WTC11 (cell line): ENCODE measurements around the gene PYCARD. TPM values are rescaled to one million over a fixed set of nuclear protein-coding genes. Genes with fewer than 3 reads are reported as not detected.
A peak's percentile ranks its signal among the peaks of the same experiment; 100 is the strongest.

Experiments used
- CBFB ChIP-seq: sonication (generic); formaldehyde crosslinking; IDR thresholded peaks from 2 replicates; pipeline ENCODE4 v1.8.1; 2022; ENCODE audit warnings: mild to moderate bottlenecking, low read depth, missing genetic modification reagents
- ELF4 ChIP-seq: sonication (generic); formaldehyde crosslinking; IDR thresholded peaks from 2 replicates; pipeline ENCODE4 v1.8.1; 2022; ENCODE audit warnings: low read depth, mild to moderate bottlenecking, moderate library complexity, missing genetic modification reagents
- ESRRA ChIP-seq: sonication (generic); formaldehyde crosslinking; IDR thresholded peaks from 2 replicates; pipeline ENCODE4 v1.8.1; 2022; ENCODE audit warnings: mild to moderate bottlenecking, missing genetic modification reagents, borderline replicate concordance
- GRHL2 ChIP-seq: fragments of 250-450 bp; sonication (Bioruptor Pico); IDR thresholded peaks from 2 replicates; pipeline ENCODE4 v1.8.0; 2022; ENCODE audit warnings: mild to moderate bottlenecking, moderate library complexity; ENCODE audit not compliant: insufficient replicate concordance, severe bottlenecking
- HMGA2 ChIP-seq: fragments of 250-450 bp; sonication (Bioruptor Pico); IDR thresholded peaks from 2 replicates; pipeline ENCODE4 v1.4.0; 2021; ENCODE audit warnings: mild to moderate bottlenecking, moderate library complexity
- JAZF1 ChIP-seq: fragments of 250-450 bp; sonication (Bioruptor Pico); IDR thresholded peaks from 2 replicates; pipeline ENCODE4 v1.9.0; 2021; ENCODE audit warnings: moderate library complexity, mild to moderate bottlenecking, inconsistent platforms
- KAT7 ChIP-seq: sonication (generic); formaldehyde crosslinking; IDR thresholded peaks from 2 replicates; pipeline ENCODE4 v1.8.1; 2023; ENCODE audit warnings: missing genetic modification reagents, mild to moderate bottlenecking, borderline replicate concordance
- NR1H2 ChIP-seq: sonication (generic); formaldehyde crosslinking; IDR thresholded peaks from 2 replicates; pipeline ENCODE4 v1.9.0; 2021; ENCODE audit warnings: mild to moderate bottlenecking, moderate library complexity, missing genetic modification reagents
- TEAD4 ChIP-seq: sonication (generic); formaldehyde crosslinking; IDR thresholded peaks from 2 replicates; pipeline ENCODE4 v1.8.0; 2022; ENCODE audit warnings: mild to moderate bottlenecking, missing genetic modification reagents
- ZNF138 ChIP-seq: sonication (generic); formaldehyde crosslinking; conservative IDR thresholded peaks from 2 replicates; pipeline ENCODE4 v1.8.1; 2022; ENCODE audit warnings: mild to moderate bottlenecking, moderate library complexity, missing genetic modification reagents
- ZNF219 ChIP-seq: sonication (generic); formaldehyde crosslinking; IDR thresholded peaks from 2 replicates; pipeline ENCODE4 v1.8.0; 2023; ENCODE audit warnings: missing genetic modification reagents, mild to moderate bottlenecking, borderline replicate concordance
- ZNF263 ChIP-seq: sonication (generic); formaldehyde crosslinking; IDR thresholded peaks from 2 replicates; pipeline ENCODE4 v1.8.1; 2022; ENCODE audit warnings: low read depth, mild to moderate bottlenecking, moderate library complexity, missing genetic modification reagents
- total RNA-seq: library from RNA; stranded (reverse); gene quantifications from 3 replicates; pipeline ENCODE4 v1.2.3, GENCODE V29; 2021
- TF ChIP-seq, protein P1 (sequence below): sonication (generic); formaldehyde crosslinking; IDR thresholded peaks from 2 replicates; pipeline ENCODE4 v1.8.1; 2022; ENCODE audit warnings: low read depth, missing genetic modification reagents, borderline replicate concordance
- TF ChIP-seq, protein P2 (sequence below): sonication (generic); formaldehyde crosslinking; IDR thresholded peaks from 2 replicates; pipeline ENCODE4 v1.8.1; 2022; ENCODE audit warnings: mild to moderate bottlenecking, moderate library complexity, missing genetic modification reagents
- TF ChIP-seq, protein P3 (sequence below): sonication (generic); formaldehyde crosslinking; IDR thresholded peaks from 2 replicates; pipeline ENCODE4 v1.8.0; 2023; ENCODE audit warnings: missing genetic modification reagents
- TF ChIP-seq, protein P4 (sequence below): sonication (generic); formaldehyde crosslinking; IDR thresholded peaks from 2 replicates; pipeline ENCODE4 v1.8.1; 2023; ENCODE audit warnings: mild to moderate bottlenecking, missing genetic modification reagents, moderate library complexity
- TF ChIP-seq, protein P5 (sequence below): sonication (generic); formaldehyde crosslinking; IDR thresholded peaks from 2 replicates; pipeline ENCODE4 v1.8.0; 2022; ENCODE audit warnings: missing genetic modification reagents
- TF ChIP-seq, protein P6 (sequence below): sonication (generic); formaldehyde crosslinking; IDR thresholded peaks from 2 replicates; pipeline ENCODE4 v1.8.1; 2022; ENCODE audit warnings: low read depth, mild to moderate bottlenecking, moderate library complexity, missing genetic modification reagents, borderline replicate concordance
- TF ChIP-seq, protein P7 (sequence below): sonication (generic); formaldehyde crosslinking; IDR thresholded peaks from 2 replicates; pipeline ENCODE4 v1.8.0; 2022; ENCODE audit warnings: mild to moderate bottlenecking, missing genetic modification reagents
- TF ChIP-seq, protein P8 (sequence below): sonication (generic); formaldehyde crosslinking; IDR thresholded peaks from 2 replicates; pipeline ENCODE4 v1.8.0; 2022; ENCODE audit warnings: mild to moderate bottlenecking, missing genetic modification reagents
- TF ChIP-seq, protein P9 (sequence below): sonication (generic); formaldehyde crosslinking; IDR thresholded peaks from 2 replicates; pipeline ENCODE4 v1.8.1; 2022; ENCODE audit warnings: missing genetic modification reagents, borderline replicate concordance
- TF ChIP-seq, protein P10 (sequence below): sonication (generic); formaldehyde crosslinking; IDR thresholded peaks from 2 replicates; pipeline ENCODE4 v1.8.0; 2022; ENCODE audit warnings: mild to moderate bottlenecking, missing genetic modification reagents

The PYCARD gene
- total RNA-seq, 1 experiment from 2014 or later, result 35.2 TPM

DNA sequence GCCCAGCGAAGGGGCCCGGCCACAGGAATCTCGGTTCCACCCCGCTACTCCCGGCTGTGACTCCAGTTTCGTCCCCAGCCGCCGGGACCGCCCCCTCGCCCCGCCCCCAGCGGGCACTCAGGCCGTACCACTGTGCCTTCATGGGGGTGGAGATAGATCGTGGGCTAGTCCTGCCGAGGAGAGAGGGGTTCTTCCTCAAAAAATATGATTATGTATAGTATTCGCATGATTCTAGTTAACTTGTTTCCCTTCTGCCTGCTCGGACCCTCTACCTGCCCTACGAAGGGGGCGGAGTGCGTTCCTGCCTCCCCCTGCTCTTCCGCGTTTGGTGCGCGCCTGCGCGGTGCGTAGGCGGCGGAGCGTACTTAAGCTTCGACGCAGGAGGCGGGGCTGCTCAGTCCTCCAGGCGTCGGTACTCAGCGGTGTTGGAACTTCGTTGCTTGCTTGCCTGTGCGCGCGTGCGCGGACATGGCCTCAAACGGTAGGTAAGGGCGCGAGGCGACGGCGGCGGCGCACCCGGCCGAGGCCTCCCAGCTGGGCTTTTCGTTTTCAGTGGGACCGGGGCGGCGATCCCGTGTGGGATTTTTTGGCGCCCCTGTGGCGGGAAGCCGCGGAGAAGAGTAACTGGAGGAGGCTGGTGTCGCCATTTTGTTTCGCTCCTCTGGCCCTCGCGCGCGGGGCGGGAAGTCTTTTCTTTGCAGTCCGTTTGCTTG lies 22.7 kb downstream of the PYCARD start, which contains the start of gene FUS (continued):
- TF ChIP-seq, protein P1, sequence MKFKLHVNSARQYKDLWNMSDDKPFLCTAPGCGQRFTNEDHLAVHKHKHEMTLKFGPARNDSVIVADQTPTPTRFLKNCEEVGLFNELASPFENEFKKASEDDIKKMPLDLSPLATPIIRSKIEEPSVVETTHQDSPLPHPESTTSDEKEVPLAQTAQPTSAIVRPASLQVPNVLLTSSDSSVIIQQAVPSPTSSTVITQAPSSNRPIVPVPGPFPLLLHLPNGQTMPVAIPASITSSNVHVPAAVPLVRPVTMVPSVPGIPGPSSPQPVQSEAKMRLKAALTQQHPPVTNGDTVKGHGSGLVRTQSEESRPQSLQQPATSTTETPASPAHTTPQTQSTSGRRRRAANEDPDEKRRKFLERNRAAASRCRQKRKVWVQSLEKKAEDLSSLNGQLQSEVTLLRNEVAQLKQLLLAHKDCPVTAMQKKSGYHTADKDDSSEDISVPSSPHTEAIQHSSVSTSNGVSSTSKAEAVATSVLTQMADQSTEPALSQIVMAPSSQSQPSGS (CRISPR knock-in tag), result no peak
- TF ChIP-seq CBFB (CRISPR knock-in tag) (no peak; the same call in 1 of the 2 replicates), GRHL2 (CRISPR knock-in tag) (no peak), ZNF138 (no peak), JAZF1 (CRISPR knock-in tag) (no peak), KAT7 (CRISPR knock-in tag) (no peak; the same call in 1 of the 2 replicates), ESRRA (peak; percentile 65; the same call in 1 of the 2 replicates), ZNF219 (CRISPR knock-in tag) (peak; percentile 19; the same call in 1 of the 2 replicates), ELF4 (0 out of 2 replicates have a peak, but pooled peaks have one; percentile 35), NR1H2 (CRISPR knock-in tag) (no peak), TEAD4 (CRISPR knock-in tag) (peak; percentile 15; the same call in 1 of the 2 replicates), ZNF263 (no peak), HMGA2 (CRISPR knock-in tag) (peak; percentile 26; the same call in 1 of the 2 replicates)
- TF ChIP-seq, protein P2, sequence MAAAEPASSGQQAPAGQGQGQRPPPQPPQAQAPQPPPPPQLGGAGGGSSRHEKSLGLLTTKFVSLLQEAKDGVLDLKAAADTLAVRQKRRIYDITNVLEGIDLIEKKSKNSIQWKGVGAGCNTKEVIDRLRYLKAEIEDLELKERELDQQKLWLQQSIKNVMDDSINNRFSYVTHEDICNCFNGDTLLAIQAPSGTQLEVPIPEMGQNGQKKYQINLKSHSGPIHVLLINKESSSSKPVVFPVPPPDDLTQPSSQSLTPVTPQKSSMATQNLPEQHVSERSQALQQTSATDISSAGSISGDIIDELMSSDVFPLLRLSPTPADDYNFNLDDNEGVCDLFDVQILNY, result no peak
- TF ChIP-seq, protein P3, sequence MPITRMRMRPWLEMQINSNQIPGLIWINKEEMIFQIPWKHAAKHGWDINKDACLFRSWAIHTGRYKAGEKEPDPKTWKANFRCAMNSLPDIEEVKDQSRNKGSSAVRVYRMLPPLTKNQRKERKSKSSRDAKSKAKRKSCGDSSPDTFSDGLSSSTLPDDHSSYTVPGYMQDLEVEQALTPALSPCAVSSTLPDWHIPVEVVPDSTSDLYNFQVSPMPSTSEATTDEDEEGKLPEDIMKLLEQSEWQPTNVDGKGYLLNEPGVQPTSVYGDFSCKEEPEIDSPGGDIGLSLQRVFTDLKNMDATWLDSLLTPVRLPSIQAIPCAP (CRISPR knock-in tag), result peak; percentile 45; the same call in 1 of the 2 replicates
- TF ChIP-seq, protein P4, sequence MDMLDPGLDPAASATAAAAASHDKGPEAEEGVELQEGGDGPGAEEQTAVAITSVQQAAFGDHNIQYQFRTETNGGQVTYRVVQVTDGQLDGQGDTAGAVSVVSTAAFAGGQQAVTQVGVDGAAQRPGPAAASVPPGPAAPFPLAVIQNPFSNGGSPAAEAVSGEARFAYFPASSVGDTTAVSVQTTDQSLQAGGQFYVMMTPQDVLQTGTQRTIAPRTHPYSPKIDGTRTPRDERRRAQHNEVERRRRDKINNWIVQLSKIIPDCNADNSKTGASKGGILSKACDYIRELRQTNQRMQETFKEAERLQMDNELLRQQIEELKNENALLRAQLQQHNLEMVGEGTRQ (CRISPR knock-in tag), result no peak
- TF ChIP-seq, protein P5, sequence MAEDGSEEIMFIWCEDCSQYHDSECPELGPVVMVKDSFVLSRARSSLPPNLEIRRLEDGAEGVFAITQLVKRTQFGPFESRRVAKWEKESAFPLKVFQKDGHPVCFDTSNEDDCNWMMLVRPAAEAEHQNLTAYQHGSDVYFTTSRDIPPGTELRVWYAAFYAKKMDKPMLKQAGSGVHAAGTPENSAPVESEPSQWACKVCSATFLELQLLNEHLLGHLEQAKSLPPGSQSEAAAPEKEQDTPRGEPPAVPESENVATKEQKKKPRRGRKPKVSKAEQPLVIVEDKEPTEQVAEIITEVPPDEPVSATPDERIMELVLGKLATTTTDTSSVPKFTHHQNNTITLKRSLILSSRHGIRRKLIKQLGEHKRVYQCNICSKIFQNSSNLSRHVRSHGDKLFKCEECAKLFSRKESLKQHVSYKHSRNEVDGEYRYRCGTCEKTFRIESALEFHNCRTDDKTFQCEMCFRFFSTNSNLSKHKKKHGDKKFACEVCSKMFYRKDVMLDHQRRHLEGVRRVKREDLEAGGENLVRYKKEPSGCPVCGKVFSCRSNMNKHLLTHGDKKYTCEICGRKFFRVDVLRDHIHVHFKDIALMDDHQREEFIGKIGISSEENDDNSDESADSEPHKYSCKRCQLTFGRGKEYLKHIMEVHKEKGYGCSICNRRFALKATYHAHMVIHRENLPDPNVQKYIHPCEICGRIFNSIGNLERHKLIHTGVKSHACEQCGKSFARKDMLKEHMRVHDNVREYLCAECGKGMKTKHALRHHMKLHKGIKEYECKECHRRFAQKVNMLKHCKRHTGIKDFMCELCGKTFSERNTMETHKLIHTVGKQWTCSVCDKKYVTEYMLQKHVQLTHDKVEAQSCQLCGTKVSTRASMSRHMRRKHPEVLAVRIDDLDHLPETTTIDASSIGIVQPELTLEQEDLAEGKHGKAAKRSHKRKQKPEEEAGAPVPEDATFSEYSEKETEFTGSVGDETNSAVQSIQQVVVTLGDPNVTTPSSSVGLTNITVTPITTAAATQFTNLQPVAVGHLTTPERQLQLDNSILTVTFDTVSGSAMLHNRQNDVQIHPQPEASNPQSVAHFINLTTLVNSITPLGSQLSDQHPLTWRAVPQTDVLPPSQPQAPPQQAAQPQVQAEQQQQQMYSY, result no peak
- TF ChIP-seq, protein P6, sequence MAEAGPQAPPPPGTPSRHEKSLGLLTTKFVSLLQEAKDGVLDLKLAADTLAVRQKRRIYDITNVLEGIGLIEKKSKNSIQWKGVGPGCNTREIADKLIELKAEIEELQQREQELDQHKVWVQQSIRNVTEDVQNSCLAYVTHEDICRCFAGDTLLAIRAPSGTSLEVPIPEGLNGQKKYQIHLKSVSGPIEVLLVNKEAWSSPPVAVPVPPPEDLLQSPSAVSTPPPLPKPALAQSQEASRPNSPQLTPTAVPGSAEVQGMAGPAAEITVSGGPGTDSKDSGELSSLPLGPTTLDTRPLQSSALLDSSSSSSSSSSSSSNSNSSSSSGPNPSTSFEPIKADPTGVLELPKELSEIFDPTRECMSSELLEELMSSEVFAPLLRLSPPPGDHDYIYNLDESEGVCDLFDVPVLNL, result no peak; the same call in 1 of the 2 replicates
- TF ChIP-seq, protein P7, sequence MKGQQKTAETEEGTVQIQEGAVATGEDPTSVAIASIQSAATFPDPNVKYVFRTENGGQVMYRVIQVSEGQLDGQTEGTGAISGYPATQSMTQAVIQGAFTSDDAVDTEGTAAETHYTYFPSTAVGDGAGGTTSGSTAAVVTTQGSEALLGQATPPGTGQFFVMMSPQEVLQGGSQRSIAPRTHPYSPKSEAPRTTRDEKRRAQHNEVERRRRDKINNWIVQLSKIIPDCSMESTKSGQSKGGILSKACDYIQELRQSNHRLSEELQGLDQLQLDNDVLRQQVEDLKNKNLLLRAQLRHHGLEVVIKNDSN (CRISPR knock-in tag), result 0 out of 2 replicates have a peak, but pooled peaks have one; percentile 18
- TF ChIP-seq, protein P8, sequence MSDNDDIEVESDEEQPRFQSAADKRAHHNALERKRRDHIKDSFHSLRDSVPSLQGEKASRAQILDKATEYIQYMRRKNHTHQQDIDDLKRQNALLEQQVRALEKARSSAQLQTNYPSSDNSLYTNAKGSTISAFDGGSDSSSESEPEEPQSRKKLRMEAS (CRISPR knock-in tag), result peak; percentile 13; the same call in 1 of the 2 replicates
- TF ChIP-seq, protein P9, sequence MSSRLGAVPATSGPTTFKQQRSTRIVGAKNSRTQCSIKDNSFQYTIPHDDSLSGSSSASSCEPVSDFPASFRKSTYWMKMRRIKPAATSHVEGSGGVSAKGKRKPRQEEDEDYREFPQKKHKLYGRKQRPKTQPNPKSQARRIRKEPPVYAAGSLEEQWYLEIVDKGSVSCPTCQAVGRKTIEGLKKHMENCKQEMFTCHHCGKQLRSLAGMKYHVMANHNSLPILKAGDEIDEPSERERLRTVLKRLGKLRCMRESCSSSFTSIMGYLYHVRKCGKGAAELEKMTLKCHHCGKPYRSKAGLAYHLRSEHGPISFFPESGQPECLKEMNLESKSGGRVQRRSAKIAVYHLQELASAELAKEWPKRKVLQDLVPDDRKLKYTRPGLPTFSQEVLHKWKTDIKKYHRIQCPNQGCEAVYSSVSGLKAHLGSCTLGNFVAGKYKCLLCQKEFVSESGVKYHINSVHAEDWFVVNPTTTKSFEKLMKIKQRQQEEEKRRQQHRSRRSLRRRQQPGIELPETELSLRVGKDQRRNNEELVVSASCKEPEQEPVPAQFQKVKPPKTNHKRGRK, result no peak
- TF ChIP-seq, protein P10, sequence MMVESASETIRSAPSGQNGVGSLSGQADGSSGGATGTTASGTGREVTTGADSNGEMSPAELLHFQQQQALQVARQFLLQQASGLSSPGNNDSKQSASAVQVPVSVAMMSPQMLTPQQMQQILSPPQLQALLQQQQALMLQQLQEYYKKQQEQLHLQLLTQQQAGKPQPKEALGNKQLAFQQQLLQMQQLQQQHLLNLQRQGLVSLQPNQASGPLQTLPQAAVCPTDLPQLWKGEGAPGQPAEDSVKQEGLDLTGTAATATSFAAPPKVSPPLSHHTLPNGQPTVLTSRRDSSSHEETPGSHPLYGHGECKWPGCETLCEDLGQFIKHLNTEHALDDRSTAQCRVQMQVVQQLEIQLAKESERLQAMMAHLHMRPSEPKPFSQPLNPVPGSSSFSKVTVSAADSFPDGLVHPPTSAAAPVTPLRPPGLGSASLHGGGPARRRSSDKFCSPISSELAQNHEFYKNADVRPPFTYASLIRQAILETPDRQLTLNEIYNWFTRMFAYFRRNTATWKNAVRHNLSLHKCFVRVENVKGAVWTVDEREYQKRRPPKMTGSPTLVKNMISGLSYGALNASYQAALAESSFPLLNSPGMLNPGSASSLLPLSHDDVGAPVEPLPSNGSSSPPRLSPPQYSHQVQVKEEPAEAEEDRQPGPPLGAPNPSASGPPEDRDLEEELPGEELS (CRISPR knock-in tag), result peak; percentile 46; the same call in 1 of the 2 replicates
